ENCODE results near the gene RTN4.

RTN4 gene

GRCh38 chr2:54957321-54957999, 92.8 kb downstream of the RTN4 start:
- TF ChIP-seq CTCF (IDR thresholded peaks at IDR 0.05), result no peak
- H3K36me3 ChIP-seq, result no peaks in the 10 kb centered on the region
- H3K27ac ChIP-seq, result no peak overlapping the region
- H3K27me3 ChIP-seq, result no peaks in the 10 kb centered on the region
- H3K9me3 ChIP-seq, result no peaks in the 10 kb centered on the region
- H3K4me1 ChIP-seq, result peaks cover 0 to 9% (median 3%) of the 10 kb centered on the region in 4 donors
- intact Hi-C loops (cut with DNase I; ENCODE audit: low total_unique reads), result no loop called here
- H3K4me3 ChIP-seq, result no peak overlapping the region
- no peak for DNase-seq

GRCh38 chr2:54956111-54956627, 94.1 kb downstream of the RTN4 start:
- no peak for DNase-seq
- Histone ChIP-seq H3K4me1 (peaks cover 0 to 9% (median 3%) of the 10 kb centered on the region in 4 donors), H3K9me3 (no peaks in the 10 kb centered on the region), H3K36me3 (no peaks in the 10 kb centered on the region), H3K4me3 (no peak overlapping the region), H3K27ac (no peak overlapping the region), H3K27me3 (no peaks in the 10 kb centered on the region)
- intact Hi-C loops (cut with DNase I; ENCODE audit: low total_unique reads), result no loop called here
- no peak for TF ChIP-seq CTCF (IDR thresholded peaks at IDR 0.05)

GRCh38 chr2:54955358-54956110, 94.7 kb downstream of the RTN4 start:
- intact Hi-C loops (cut with DNase I; ENCODE audit: low total_unique reads), result no loop called here
- H3K9me3 ChIP-seq, result no peaks in the 10 kb centered on the region
- H3K36me3 ChIP-seq, result no peaks in the 10 kb centered on the region
- H3K27ac ChIP-seq, result no peak overlapping the region
- no peak overlapping the region for H3K4me3 ChIP-seq
- no peaks in the 10 kb centered on the region for H3K27me3 ChIP-seq
- no peak for DNase-seq
- peaks cover 0 to 9% (median 3%) of the 10 kb centered on the region in 4 donors for H3K4me1 ChIP-seq
- TF ChIP-seq CTCF (IDR thresholded peaks at IDR 0.05), result no peak

- intact Hi-C loops (cut with DNase I; ENCODE audit: low total_unique reads), result no loop called here
- DNase-seq, result no peak
- no peaks in the 10 kb centered on the region for H3K36me3 ChIP-seq
- no peak overlapping the region for H3K4me3 ChIP-seq
- H3K27me3 ChIP-seq, result no peaks in the 10 kb centered on the region
- no peak overlapping the region for H3K27ac ChIP-seq
- H3K4me1 ChIP-seq, result peaks cover 0 to 9% (median 3%) of the 10 kb centered on the region in 4 donors
- TF ChIP-seq CTCF (IDR thresholded peaks at IDR 0.05), result no peak
- H3K9me3 ChIP-seq, result no peaks in the 10 kb centered on the region
Observed at GRCh38 chr2:54954705-54955357, 95.4 kb downstream of the RTN4 start.

GRCh38 chr2:54954158-54954557, 96.1 kb downstream of the RTN4 start:
- peaks cover 0 to 9% (median 3%) of the 10 kb centered on the region in 4 donors for H3K4me1 ChIP-seq
- no peak overlapping the region for H3K4me3 ChIP-seq
- H3K36me3 ChIP-seq, result no peaks in the 10 kb centered on the region
- no peaks in the 10 kb centered on the region for H3K9me3 ChIP-seq
- no peak for DNase-seq
- no peak for TF ChIP-seq CTCF (IDR thresholded peaks at IDR 0.05)
- intact Hi-C loops (cut with DNase I; ENCODE audit: low total_unique reads), result no loop called here
- no peaks in the 10 kb centered on the region for H3K27me3 ChIP-seq
- H3K27ac ChIP-seq, result no peak overlapping the region

Measured in tibial artery (tissue), 4 donors.